ENCODE results near the gene TTC12. TPM values are rescaled to one million over a fixed set of nuclear protein-coding genes. Genes with fewer than 3 reads are reported as not detected.

TTC12 gene
- 6.5 and 11.7 TPM in 2 replicates for total RNA-seq

GRCh38 chr11:113314389-113315301 is at the start of gene TTC12:
Gene TTC12, plus strand, starts transcription at chr11:113314583. Its CDS starts 1,675 bp downstream, at chr11:113316258.

GRCh38 chr11:113387605-113388211 is 73.3 kb downstream of the TTC12 start, which contains the start of gene ANKK1:
Gene ANKK1, plus strand, starts transcription at chr11:113387779. Its CDS starts 106 bp downstream, at chr11:113387885.

Other genes starting within 250 kb of the TTC12 start
- not detected in 2 replicates for gene ANKK1, start 73.2 kb downstream of the TTC12 start, total RNA-seq
- gene DRD2, start 160.8 kb downstream of the TTC12 start, total RNA-seq = not detected in 2 replicates